Osteocyte (in vitro differentiated cells): ENCODE results near the gene GPATCH2. TPM values are rescaled to one million over a fixed set of nuclear protein-coding genes. Genes with fewer than 3 reads are reported as not detected.

Source experiments
- DNase-seq: peaks from one replicate; pipeline ENCODE4 v3.0.0; 2021; ENCODE audit warnings: mixed read lengths; ENCODE audit not compliant: unreplicated experiment; ENCODE audit errors: extremely low spot score
- H3K27ac Mint-ChIP-seq: one replicate; pipeline ENCODE4 v1.8.0; 2021; ENCODE audit warnings: mild to moderate bottlenecking, mixed read lengths; ENCODE audit not compliant: unreplicated experiment
- H3K27me3 Mint-ChIP-seq: one replicate; pipeline ENCODE4 v1.8.0; 2021; ENCODE audit warnings: mixed read lengths; ENCODE audit not compliant: unreplicated experiment
- H3K36me3 Mint-ChIP-seq: one replicate; pipeline ENCODE4 v1.8.0; 2021; ENCODE audit warnings: mixed read lengths; ENCODE audit not compliant: unreplicated experiment
- H3K4me1 Mint-ChIP-seq: one replicate; pipeline ENCODE4 v1.8.0; 2021; ENCODE audit warnings: mixed read lengths; ENCODE audit not compliant: unreplicated experiment
- H3K4me3 Mint-ChIP-seq: one replicate; pipeline ENCODE4 v1.8.0; 2021; ENCODE audit warnings: mild to moderate bottlenecking, moderate library complexity, mixed read lengths; ENCODE audit not compliant: unreplicated experiment
- H3K9me3 Mint-ChIP-seq: one replicate; pipeline ENCODE4 v1.8.0; 2021; ENCODE audit warnings: mixed read lengths; ENCODE audit not compliant: unreplicated experiment
- CTCF ChIP-seq: fragments of 200-600 bp; sonication (generic); IDR thresholded peaks from 2 replicates; pipeline ENCODE4 v1.5.0; 2021; ENCODE audit warnings: antibody characterized with exemption, mild to moderate bottlenecking, moderate library complexity
- total RNA-seq: library from RNA; stranded (reverse); gene quantifications from 2 replicates; pipeline ENCODE4 v1.2.1, GENCODE V29; 2021

The GPATCH2 gene
- total RNA-seq, 1 donor from 2014 or later, result 14.9 TPM

- H3K27ac Mint-ChIP-seq, result no peak overlapping the region
- no peak overlapping the region for H3K4me3 Mint-ChIP-seq
- no peak for DNase-seq
- no peaks in the 10 kb centered on the region for H3K4me1 Mint-ChIP-seq
- H3K36me3 Mint-ChIP-seq, result peaks cover 27% of the 10 kb centered on the region
- H3K9me3 Mint-ChIP-seq, result peaks cover 5% of the 10 kb centered on the region
- no peak for TF ChIP-seq CTCF
- H3K27me3 Mint-ChIP-seq, result no peaks in the 10 kb centered on the region
Measured at GRCh38 chr1:217433664-217434063, 197.2 kb downstream of the GPATCH2 start.

DNA sequence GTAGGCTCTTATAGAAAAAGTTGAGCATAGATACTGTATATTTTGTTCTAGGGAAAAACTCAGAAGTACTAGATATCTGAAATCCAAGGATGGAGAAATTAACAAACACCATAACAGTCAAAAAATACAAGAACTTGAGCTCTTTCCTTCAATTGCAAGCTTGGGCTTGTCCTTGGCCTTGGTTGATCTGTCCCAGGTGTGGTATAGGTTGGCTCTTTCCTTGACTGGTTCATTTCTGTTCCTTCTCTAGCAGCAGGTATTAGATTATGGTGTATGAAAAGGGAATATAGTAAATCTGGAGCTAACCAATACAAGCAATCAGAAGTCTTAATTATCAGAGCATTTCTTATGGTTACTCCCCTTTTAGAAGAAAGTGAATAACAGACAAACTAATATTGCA lies 198.6 kb downstream of the GPATCH2 start:
- peaks cover 16% of the 10 kb centered on the region for H3K36me3 Mint-ChIP-seq
- no peak for TF ChIP-seq CTCF
- H3K27me3 Mint-ChIP-seq, result no peaks in the 10 kb centered on the region
- H3K4me3 Mint-ChIP-seq, result no peak overlapping the region
- no peak overlapping the region for H3K27ac Mint-ChIP-seq
- H3K4me1 Mint-ChIP-seq, result no peaks in the 10 kb centered on the region
- DNase-seq, result no peak
- H3K9me3 Mint-ChIP-seq, result peaks cover 5% of the 10 kb centered on the region

- DNase-seq, result no peak
- peak; percentile 16 for TF ChIP-seq CTCF
- no peak overlapping the region for H3K27ac Mint-ChIP-seq
- H3K27me3 Mint-ChIP-seq, result no peaks in the 10 kb centered on the region
- peaks cover 1% of the 10 kb centered on the region for H3K9me3 Mint-ChIP-seq
- no peaks in the 10 kb centered on the region for H3K4me1 Mint-ChIP-seq
- peaks cover 9% of the 10 kb centered on the region for H3K36me3 Mint-ChIP-seq
- H3K4me3 Mint-ChIP-seq, result no peak overlapping the region
Measured at GRCh38 chr1:217431395-217431794, 199.5 kb downstream of the GPATCH2 start.

GRCh38 chr1:217425422-217425821 lies 205.5 kb downstream of the GPATCH2 start:
- no peak for DNase-seq
- no peaks in the 10 kb centered on the region for H3K4me1 Mint-ChIP-seq
- H3K4me3 Mint-ChIP-seq, result no peak overlapping the region
- no peak for TF ChIP-seq CTCF
- H3K36me3 Mint-ChIP-seq, result peaks cover 1% of the 10 kb centered on the region
- H3K27me3 Mint-ChIP-seq, result peaks cover 10% of the 10 kb centered on the region
- no peak overlapping the region for H3K27ac Mint-ChIP-seq
- H3K9me3 Mint-ChIP-seq, result no peaks in the 10 kb centered on the region

DNA sequence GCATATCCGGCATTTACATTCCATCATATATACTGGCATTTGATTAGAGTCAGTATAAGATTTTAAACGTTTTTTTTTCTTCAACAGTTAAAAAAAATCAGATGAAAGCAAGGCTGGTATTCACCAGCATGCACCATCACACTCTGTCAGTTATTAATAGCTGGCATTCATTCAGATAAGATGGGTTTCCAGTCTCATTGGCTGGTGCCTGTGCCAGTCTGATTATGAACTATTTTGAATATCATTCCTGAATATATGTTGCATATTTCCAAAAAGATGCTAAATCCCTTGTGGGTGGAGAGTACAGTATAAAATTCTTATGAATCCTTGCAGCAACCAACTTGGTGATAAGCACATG lies 211.7 kb downstream of the GPATCH2 start:
- Mint-ChIP-seq H3K27ac (no peak overlapping the region), H3K4me3 (no peak overlapping the region), H3K36me3 (no peaks in the 10 kb centered on the region), H3K9me3 (no peaks in the 10 kb centered on the region), H3K4me1 (no peaks in the 10 kb centered on the region), H3K27me3 (peaks cover 15% of the 10 kb centered on the region)
- no peak for TF ChIP-seq CTCF
- DNase-seq, result no peak
